HG03469 (cell line): Measurements from ENCODE around the gene C6orf136.
A peak's percentile ranks its signal among the peaks of the same experiment; 100 is the strongest.

Source experiments
- ATAC-seq: cut with Tn5 transposase; IDR thresholded peaks from one replicate; pipeline ENCODE4 v1.9.1; 2021; ENCODE audit warnings: mild to moderate bottlenecking, moderate library complexity, moderate number of reproducible peaks; ENCODE audit not compliant: unreplicated experiment

C6orf136 gene

DNA sequence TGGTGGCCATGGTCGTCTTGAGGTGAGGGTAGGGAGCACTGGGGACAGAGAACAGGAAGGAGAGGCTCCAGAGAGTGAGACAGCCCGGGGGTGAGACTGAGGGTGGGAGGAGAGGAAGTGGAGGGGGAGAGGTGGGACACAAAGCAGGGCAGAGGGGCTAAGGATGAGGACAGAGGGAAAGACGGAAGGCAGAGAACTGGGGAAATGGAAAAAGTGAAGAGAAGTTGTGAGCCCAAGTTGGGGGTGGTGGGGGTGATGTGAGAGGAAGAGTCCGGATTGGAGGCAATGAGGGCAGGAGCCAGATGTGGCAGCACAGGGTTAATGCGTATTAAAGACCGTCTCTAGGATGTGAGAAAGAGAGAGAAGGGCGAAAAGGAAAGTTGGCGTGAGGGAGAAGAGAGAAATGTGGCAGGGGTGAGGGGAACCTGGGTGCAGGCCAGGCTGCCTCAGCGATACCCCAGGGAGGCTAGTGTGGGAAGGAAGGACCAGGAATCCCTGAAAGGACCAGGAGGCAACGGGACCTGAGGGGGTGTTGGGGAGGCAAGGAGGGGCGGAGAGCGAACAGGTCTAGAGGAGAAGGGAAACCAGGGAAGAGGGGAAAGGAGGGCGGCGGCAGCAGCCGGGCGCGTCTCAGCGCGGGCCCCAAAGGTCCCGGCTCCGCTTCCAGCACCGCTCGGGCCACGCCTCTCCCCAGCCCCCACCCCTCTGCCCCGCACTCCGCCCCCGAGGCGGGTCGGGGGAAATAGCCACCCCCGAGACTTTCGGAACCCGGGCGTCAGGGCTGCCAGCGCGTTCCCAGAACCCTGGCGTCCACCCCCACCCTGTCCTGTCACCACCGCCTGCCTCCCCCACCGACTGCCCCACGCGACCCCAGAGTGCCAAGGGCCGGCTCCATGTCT lies 39.3 kb downstream of the C6orf136 start, which contains the start of gene PPP1R18:
Gene PPP1R18, minus strand, starts transcription at position 637 of the 899 bp plus-strand sequence. Its CDS starts 627 bp downstream, at position 10.
- ATAC-seq: no peak

DNA sequence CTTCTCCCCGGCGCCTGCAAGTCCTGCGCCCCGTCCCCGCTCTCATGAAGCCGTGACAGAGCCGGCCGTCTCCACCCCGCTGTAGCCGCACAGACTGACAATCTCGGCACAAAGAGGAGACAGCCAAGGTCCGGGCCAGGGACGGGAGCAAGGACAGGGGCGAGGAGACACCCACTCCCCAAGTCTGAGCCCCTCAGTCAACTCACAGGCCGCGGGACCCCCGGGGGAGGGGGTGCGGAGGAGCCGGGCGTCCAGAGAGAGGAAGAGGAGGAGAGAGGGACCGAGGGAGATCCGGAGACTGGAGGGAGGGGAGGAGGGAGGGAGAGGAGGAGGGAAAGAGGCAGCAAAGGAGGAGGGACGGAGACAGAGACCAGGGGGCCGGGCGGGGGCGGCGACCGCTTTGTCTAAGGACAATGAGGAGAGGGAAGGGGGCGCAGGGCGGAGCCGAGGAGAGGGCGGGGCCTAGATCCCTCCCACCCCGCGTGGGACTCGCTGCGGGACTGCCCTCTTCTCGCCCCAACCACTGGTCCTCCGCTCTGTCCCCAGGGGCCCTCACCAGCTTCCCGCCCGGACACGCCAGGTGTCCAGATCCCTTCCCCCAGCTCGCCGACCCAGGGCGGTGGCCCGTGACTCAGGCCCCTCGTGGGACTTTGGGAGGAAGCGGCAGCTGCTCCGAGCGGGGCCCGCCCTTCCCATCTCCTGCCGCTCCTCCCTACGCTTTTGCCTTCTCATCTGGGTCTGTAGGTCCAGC lies 40.1 kb downstream of the C6orf136 start:
- peak; percentile 33 for ATAC-seq

DNA sequence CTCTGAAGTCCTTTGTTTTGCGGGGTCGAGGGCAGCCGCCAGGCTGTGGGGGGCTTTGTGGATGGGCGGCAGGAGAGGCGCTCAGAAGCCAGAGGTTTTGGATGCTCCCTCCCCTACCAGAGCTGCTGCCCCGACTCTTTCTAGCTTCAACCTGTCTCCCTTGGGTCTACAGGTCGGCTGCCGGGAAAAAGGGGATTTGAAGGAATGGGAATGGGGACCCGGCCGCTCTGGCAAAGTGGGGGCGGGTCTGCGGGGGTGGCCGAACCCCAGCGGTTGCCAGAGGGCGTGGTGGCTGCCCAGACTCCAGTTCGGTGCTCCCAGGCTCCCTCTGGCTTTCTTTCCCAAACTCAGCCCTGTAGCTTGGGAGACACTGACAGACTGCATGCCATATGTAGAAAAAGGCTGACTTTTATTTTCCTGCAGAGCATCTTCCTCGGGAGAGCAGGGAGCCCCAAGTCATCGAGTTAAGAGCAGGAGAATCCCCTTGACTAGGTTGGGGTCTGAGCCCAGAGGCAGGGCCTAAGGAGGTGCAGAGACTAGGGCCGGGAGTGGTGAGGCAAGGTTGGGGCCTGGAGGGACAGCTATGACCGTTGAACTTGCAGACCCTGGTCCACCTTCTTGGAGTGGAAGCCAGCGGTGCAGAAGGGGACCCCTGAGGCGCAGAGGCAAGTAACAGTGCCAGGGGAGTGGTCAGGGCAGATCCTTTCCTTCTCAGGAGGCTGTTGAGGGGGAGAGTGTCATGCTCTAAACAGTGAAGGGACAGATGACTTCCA lies 40.9 kb downstream of the C6orf136 start:
- ATAC-seq: no peak

DNA sequence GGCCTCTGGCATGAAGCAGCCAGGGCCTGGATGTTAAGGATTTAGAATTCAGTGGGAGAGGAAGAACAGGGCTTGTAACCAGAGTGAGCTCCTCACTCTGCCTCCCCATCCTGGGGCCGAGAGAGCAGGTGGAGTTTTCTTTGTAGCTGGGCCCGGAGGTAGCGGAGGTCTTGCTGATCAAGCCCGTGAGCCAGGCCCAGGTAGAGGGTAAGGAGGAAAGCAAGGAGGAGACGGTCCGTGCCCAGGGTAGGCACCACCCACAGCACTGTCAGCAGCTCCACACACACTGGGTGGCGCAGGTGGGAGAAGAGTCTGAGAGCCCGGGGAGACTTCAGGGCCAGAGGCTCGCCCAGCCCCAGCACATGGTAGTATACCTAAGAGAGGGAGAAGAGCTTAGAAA lies 41.6 kb downstream of the C6orf136 start:
- ATAC-seq: no peak

DNA sequence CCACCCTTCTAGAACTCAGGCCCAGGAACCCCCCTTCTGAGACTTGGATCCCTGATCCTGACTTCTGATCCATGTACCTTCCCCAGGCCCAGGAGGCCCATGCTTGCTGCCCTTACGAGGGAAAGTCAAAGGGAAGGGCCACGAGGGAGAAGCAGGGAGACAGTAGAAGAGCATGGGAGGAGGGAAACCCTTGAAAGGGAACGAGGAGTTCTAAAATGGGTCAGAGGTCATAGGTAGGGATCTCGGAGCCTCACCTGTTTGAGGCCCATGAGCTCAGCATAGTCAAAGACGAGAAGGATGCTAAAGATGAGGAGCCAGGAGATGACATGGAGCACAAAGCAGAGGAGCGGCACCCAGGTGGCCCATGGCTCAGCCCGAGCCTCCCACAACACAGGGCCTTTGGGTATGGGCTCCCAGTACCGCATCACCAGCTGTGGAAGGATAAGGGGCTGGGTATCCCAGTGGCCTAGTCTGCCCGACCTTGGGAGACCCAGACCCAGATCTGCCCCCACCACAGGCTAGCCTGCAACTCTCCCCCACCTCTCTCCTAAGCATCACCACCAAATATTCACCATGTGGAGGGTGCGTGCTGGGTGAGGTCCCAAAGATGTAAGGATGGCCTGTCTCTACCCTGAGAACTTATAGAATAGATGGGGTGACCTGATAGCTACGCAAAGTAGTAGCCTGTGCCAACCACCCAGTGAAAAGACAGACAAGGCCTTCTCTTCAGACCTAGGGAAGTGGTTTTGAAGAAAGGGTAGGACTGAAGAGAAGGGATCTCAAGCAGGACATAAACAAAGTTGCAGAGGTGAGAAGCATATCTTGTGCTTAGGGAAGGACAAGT lies 42.3 kb downstream of the C6orf136 start:
- no peak for ATAC-seq

DNA sequence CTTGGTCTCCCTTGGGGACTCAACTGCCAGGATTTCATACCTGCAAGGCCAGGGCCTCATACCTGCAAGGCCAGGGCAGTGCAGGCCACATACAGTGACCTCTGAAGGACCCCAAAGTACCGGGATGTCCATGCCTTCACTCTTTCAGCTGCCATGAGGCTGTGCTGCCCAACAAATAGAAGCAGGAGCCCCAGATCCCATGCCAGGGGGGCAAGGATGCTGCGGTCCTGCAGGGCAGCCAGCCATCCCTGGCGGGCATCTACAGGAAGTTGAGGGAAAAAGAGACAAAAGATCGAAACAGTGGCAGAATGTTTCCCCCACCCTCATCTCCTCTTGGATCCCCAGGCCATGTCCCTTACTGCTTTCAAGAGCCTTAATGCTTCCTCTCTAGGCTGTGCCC lies 43.1 kb downstream of the C6orf136 start:
- no peak for ATAC-seq

DNA sequence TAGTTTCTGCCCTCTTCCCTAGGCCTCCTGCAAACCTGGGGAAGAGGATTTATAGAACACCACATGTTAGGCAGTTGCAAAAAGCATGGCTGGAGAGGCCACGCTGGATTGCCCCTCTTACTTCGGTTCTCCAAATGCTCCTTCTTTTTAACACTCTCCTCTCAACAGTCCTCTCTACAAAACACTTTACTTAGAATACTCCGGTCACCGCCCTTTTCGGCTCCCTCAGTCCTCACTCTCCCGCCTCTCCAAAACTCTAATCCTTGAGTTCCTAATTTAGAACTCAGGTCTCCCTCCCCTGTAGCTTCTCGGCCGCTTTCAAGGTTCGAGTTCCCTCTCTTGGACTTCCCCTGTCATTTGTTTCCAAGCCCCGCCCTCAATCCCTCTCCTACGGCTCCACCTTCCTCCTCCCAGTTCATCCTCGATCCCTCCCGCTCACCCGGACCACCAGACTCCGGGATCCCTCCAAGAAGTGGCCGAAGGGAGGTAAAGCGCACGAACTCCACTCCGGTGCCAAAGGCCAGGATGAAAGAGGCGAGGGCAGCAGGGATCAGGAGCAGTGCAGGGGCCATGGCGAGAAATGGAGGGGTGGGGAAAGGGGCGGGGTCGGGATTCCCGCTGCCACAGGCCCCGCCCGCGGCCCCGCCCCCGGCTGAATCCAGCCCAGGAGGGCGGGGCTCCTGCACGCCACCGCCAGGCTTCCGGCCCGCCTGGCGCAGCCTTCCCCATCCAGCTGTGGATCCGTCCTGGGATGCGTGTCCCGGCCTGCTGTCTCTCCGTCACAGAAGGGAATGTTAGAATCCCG lies 43.7 kb downstream of the C6orf136 start, which contains the start of gene NRM:
Gene NRM, minus strand, starts transcription at position 582 of the 805 bp plus-strand sequence. Its CDS starts 10 bp downstream, at position 572.
- ATAC-seq: no peak

DNA sequence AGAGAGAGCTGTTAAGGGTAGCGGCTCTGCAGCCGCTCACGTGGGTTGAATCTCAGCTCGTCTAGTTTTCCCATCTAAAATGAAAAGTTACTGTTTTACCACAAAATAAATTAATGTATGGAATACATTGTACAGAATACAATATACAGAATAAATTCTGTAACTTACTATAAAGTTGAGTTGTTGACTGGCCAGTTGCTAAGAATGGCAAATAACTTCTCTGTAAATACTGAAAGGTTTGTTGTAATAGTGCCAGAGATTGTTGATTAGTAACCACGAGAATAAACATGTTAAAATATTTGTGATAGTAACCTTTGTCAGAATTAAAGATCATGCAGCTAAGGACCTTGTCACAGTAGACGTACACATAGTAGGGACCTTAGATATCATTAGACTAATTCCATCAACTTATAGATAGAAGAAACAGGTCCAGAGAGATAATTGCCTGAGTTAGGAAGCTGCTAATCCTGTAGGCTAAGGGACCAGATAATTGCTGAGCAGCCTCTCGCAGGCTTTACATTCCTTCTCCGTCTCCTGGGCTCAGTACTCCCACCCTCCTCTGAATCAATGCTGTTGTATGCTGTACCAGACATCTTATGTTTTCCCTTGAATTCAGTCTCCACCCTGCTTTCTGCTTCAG lies 44.4 kb downstream of the C6orf136 start:
- ATAC-seq: no peak

DNA sequence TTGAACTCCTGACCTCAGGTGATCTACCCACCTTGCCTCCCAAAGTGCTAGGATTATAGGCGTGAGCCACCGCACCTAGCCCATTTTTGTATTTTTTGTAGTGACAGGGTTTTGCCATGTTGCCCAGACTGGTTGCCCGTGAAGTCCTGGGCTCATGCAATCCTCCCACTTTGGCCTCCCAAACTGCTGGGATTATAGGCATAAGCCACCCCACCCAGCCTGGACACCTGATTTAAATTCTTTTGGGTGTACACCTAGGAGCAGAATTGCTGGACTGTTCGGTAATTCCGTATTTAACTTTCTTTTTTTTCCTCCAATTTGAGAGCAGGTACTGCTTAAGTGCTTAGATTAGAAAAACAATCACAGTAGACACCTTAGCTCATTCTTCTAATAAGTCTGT lies 49.5 kb downstream of the C6orf136 start:
- ATAC-seq: no peak

DNA sequence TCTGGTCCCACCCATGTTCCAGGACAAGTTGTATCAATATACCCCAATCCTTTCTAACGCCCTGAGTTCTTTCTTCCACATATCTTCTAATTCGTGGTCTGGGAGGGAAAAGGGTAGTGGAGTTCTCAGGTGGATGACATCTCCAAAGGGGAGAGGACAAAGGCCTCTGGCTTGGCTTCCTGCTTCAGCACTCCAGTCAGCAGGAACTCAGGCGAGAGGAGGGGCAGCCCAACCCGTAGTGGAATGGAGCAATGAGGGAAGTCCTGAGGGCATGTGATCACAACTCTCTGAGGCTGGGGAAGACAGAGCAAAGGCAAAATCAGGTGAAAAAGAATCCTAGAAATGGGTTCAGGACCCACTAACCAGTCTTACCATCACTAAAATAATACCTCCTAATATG lies 53.4 kb downstream of the C6orf136 start:
- ATAC-seq: no peak
